Measurements from ENCODE around the gene THAP12. TPM values are rescaled to one million over a fixed set of nuclear protein-coding genes. Genes with fewer than 3 reads are reported as not detected.

The THAP12 gene
- polyA plus RNA-seq, 1 experiment, result 15.5 TPM

DNA sequence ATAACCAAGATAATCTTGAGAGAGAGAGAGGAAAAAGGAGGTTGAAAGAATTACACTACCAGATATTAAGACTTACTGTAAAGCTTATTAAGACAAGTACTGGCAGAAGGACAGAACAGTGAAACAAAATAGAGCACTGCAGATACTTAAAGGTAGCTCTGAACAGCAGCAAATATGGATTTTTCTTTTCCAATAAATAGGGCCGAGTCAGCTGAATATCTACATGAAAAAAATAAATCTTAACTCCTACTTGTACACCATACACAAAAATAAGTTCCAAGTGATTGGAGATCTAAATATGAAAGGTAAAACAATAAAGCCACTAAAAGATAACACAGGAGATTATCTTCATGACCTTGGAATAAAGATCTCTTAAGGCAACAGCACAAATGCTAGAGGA, 12.4 kb downstream of the THAP12 start:
- Histone ChIP-seq H3K27me3 (ENCODE audit: control insufficient read depth, insufficient read depth, low read length) (no peaks in the 10 kb centered on the region), H3K4me3 (ENCODE audit: low read depth, low read length) (no peak overlapping the region), H3K36me3 (ENCODE audit: control insufficient read depth, insufficient read depth, low read length) (peaks cover 2% of the 10 kb centered on the region)
- POLR2A ChIA-PET, result no interaction called here
- TF ChIP-seq, protein P1, sequence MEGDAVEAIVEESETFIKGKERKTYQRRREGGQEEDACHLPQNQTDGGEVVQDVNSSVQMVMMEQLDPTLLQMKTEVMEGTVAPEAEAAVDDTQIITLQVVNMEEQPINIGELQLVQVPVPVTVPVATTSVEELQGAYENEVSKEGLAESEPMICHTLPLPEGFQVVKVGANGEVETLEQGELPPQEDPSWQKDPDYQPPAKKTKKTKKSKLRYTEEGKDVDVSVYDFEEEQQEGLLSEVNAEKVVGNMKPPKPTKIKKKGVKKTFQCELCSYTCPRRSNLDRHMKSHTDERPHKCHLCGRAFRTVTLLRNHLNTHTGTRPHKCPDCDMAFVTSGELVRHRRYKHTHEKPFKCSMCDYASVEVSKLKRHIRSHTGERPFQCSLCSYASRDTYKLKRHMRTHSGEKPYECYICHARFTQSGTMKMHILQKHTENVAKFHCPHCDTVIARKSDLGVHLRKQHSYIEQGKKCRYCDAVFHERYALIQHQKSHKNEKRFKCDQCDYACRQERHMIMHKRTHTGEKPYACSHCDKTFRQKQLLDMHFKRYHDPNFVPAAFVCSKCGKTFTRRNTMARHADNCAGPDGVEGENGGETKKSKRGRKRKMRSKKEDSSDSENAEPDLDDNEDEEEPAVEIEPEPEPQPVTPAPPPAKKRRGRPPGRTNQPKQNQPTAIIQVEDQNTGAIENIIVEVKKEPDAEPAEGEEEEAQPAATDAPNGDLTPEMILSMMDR (IDR thresholded peaks at IDR 0.05; ENCODE audit: insufficient read depth, low read depth, low read length), result no peak
- CTCF ChIA-PET, result no interaction called here
- no peak for DNase-seq (ENCODE audit: low read depth)

DNA sequence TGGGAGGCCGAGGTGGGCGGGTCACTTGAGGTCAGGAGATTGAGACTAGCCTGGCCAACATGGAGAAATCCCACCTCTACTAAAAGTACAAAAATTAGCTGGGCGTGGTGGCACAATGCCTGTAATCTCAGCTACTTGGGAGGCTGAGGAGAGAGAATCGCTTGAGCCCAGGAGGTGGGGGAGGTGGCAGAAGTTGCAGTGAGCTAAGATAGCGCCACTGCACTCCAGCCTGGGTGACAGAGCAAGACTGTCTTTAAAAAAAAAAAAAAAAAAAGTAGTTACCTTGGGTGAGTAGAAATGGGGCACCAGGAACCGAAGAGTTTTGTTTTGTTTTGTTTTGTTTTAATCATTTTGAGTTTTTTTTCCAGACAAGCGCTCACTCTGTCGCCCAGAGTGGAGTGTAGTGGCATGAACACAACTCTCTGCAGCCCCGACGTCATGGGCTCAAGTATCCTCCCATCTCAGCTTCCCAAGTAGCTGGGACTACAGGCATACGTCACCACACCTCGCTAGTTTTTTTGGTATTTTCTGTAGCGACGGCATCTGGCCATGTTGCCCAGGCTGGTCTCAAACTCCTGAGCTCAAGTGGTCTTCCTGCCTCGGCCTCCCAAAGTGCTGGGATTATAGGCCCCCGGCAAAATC, 15.8 kb downstream of the THAP12 start:
- H3K4me3 ChIP-seq (ENCODE audit: low read depth, low read length), result no peak overlapping the region
- H3K27me3 ChIP-seq (ENCODE audit: control insufficient read depth, insufficient read depth, low read length), result no peaks in the 10 kb centered on the region
- ChIA-PET POLR2A (no interaction called here), CTCF (interaction anchor here (0.5 to 1.2 kb wide), 4 partner anchors 23 to 696 kb away, joined by 3 to 4 read pairs (median 4); partner anchors contain the start of gene MAP6)
- peaks cover 2% of the 10 kb centered on the region for H3K36me3 ChIP-seq (ENCODE audit: control insufficient read depth, insufficient read depth, low read length)
- no peak for DNase-seq (ENCODE audit: low read depth)
- TF ChIP-seq, protein P1 (IDR thresholded peaks at IDR 0.05; ENCODE audit: insufficient read depth, low read depth, low read length), result no peak

GRCh38 chr11:76362716-76363115, 18.2 kb downstream of the THAP12 start:
- Histone ChIP-seq H3K27me3 (ENCODE audit: control insufficient read depth, insufficient read depth, low read length) (no peaks in the 10 kb centered on the region), H3K36me3 (ENCODE audit: control insufficient read depth, insufficient read depth, low read length) (peaks cover 2% of the 10 kb centered on the region), H3K4me3 (ENCODE audit: low read depth, low read length) (no peak overlapping the region)
- no peak for DNase-seq (ENCODE audit: low read depth)
- CTCF ChIA-PET, result no interaction called here
- POLR2A ChIA-PET, result no interaction called here
- TF ChIP-seq, protein P1 (IDR thresholded peaks at IDR 0.05; ENCODE audit: insufficient read depth, low read depth, low read length), result no peak

GRCh38 chr11:76361776-76362175, 19.2 kb downstream of the THAP12 start:
- H3K27me3 ChIP-seq (ENCODE audit: control insufficient read depth, insufficient read depth, low read length), result no peaks in the 10 kb centered on the region
- peaks cover 2% of the 10 kb centered on the region for H3K36me3 ChIP-seq (ENCODE audit: control insufficient read depth, insufficient read depth, low read length)
- H3K4me3 ChIP-seq (ENCODE audit: low read depth, low read length), result no peak overlapping the region
- ChIA-PET POLR2A (no interaction called here), CTCF (no interaction called here)
- DNase-seq (ENCODE audit: low read depth), result no peak
- TF ChIP-seq, protein P1 (IDR thresholded peaks at IDR 0.05; ENCODE audit: insufficient read depth, low read depth, low read length), result no peak

- Histone ChIP-seq H3K36me3 (ENCODE audit: control insufficient read depth, insufficient read depth, low read length) (peaks cover 2% of the 10 kb centered on the region), H3K27me3 (ENCODE audit: control insufficient read depth, insufficient read depth, low read length) (no peaks in the 10 kb centered on the region), H3K4me3 (ENCODE audit: low read depth, low read length) (no peak overlapping the region)
- no peak for DNase-seq (ENCODE audit: low read depth)
- TF ChIP-seq, protein P1 (IDR thresholded peaks at IDR 0.05; ENCODE audit: insufficient read depth, low read depth, low read length), result no peak
- ChIA-PET POLR2A (no interaction called here), CTCF (no interaction called here)
Measured at GRCh38 chr11:76361374-76361773, 19.6 kb downstream of the THAP12 start.

All from BJ (cell line).